BLaER1 treated with 17β-estradiol and CSF1 and Interleukin-3, amounts not matched to agents 10 nM and 100 nM (cell line): ENCODE results near the gene ZNF559.
"Not testable (repeated sequence)": the region's sequence is repeated elsewhere in the genome, so short reads cannot be mapped to it uniquely, and the experiment has no call there.

Source experiments
- H3K27ac ChIP-seq, 11 experiments: shearing (Covaris generic); formaldehyde crosslinking; 2 replicates each; pipeline ENCODE4 v1.8.1; 2022
- H3K27me3 ChIP-seq, 11 experiments: shearing (Covaris generic); formaldehyde crosslinking; 2 replicates each; pipeline ENCODE4 v1.8.1; 2022
- H3K36me3 ChIP-seq, 11 experiments: shearing (Covaris generic); formaldehyde crosslinking; 2 replicates each; pipeline ENCODE4 v1.8.1; 2022
- H3K4me1 ChIP-seq, 10 experiments: shearing (Covaris generic); formaldehyde crosslinking; 2 replicates each; pipeline ENCODE4 v1.8.1; 2022
- H3K4me2 ChIP-seq, 11 experiments: shearing (Covaris generic); formaldehyde crosslinking; 2 replicates each; pipeline ENCODE4 v1.8.1; 2022
- H3K4me3 ChIP-seq, 10 experiments: shearing (Covaris generic); formaldehyde crosslinking; 2 replicates each; pipeline ENCODE4 v1.8.1; 2022
- H3K9ac ChIP-seq, 11 experiments: shearing (Covaris generic); formaldehyde crosslinking; 2 replicates each; pipeline ENCODE4 v1.8.1; 2022
- H3K9me3 ChIP-seq, 11 experiments: shearing (Covaris generic); formaldehyde crosslinking; replicated peaks in 1 of 11; 2 replicates each; pipeline ENCODE4 v1.8.1; 2022
- H4K20me1 ChIP-seq, 11 experiments: shearing (Covaris generic); formaldehyde crosslinking; 2 replicates each; pipeline ENCODE4 v1.8.1; 2022
- Cebpa-rat ChIP-seq, 11 experiments: shearing (Covaris generic); IDR thresholded peaks; 2 replicates each; pipeline ENCODE4 v1.8.1; 2022

Gene ZNF559

DNA sequence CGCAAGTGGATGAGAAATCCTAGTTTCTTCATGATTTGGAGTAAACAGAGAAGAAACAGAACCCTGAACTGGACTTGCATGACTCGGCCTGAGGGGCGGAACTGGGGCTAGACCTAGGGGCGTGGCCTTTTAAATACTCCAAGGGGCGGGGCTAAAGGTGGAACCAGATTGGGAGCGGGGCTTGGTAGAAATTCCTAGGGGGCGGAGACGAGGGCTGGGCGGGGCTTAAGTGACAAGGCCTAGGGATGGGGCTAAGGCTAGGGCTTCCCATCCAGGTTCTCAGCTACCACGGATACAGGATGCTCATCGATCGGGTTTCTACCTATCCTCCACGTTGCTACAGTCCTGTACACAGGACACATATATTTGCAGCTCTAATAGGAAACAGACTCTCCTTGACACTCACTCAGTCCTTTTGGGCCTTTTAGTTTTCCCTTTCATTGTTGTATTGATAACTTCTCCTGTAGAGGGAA is 14.0 kb upstream of the ZNF559 start:
- peak overlapping the region; percentile 87 to 96 (median 93) for H3K9ac ChIP-seq
- TF ChIP-seq Cebpa-rat (IDR thresholded peaks at IDR 0.05), result no peak
- H3K9me3 ChIP-seq, result peaks cover 15 to 37% (median 22%) of the 10 kb centered on the region in 11 experiments
- peaks cover 1 to 16% (median 5%) of the 10 kb centered on the region in 11 experiments; a peak in 16 of 22 replicates for H3K36me3 ChIP-seq
- peaks cover 13 to 26% (median 17%) of the 10 kb centered on the region in 10 experiments for H3K4me1 ChIP-seq
- peak overlapping the region; percentile 74 to 97 (median 88) for H3K4me3 ChIP-seq
- H3K4me2 ChIP-seq, result peak overlapping the region in 4 of 11 experiments; percentile 81 to 89 (median 85); a peak in 7 of 22 replicates
- H4K20me1 ChIP-seq, result no peaks in the 10 kb centered on the region
- peak overlapping the region; percentile 82 to 97 (median 90); a peak in 21 of 22 replicates for H3K27ac ChIP-seq
- H3K27me3 ChIP-seq, result no peaks in the 10 kb centered on the region

DNA sequence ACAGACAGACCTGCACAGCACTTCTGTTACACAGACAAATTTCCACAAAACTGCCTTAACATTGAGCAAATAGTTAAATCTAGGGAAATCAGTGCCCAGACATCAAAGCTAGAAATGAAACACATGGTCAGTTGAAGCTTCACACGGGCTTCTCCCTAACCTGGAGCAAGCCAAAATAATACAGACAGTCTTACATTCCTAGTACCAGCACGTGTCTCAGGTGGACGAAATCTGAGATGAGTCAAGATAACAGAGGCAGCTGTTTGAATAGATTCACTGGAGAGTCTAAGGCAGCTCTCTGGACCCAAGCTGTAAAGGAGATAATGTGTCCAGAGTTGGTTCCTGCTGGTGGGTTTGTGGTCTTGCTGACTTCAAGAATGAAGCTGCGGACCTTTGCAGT is 10.2 kb upstream of the ZNF559 start:
- no peak overlapping the region for H3K4me3 ChIP-seq
- no peak overlapping the region for H3K9ac ChIP-seq
- no peaks in the 10 kb centered on the region for H4K20me1 ChIP-seq
- TF ChIP-seq Cebpa-rat (IDR thresholded peaks at IDR 0.05), result no peak
- no peak overlapping the region for H3K27ac ChIP-seq
- no peak overlapping the region for H3K4me2 ChIP-seq
- no peaks in the 10 kb centered on the region for H3K36me3 ChIP-seq
- no peaks in the 10 kb centered on the region for H3K27me3 ChIP-seq
- H3K4me1 ChIP-seq, result peaks cover 0 to 3% (median under 1%) of the 10 kb centered on the region in 10 experiments; a peak in 12 of 20 replicates
- peaks cover 22 to 65% (median 45%) of the 10 kb centered on the region in 11 experiments for H3K9me3 ChIP-seq

DNA sequence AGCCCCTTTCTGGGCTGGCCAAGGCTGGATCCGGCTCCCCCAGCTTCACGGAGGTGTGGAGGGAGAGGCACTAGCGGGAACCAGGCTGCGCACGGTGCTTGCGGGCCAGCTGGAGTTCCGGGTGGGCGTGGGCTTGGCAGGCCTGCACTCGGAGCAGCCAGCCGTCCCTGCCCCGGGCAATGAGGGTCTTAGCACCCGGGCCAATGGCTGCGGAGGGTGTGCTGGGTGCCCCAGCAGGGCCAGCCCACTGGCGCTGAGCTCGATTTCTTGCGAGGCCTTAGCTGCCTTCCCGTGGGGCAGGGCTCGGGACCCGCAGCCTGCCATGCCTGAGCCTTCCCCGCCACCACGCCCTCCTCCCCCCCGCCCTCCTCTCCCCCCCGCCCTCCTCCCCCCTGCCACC is 2.6 kb upstream of the ZNF559 start:
- TF ChIP-seq Cebpa-rat (IDR thresholded peaks at IDR 0.05), result no peak
- Histone ChIP-seq H3K9ac (no peak overlapping the region), H3K4me2 (no peak overlapping the region), H4K20me1 (no peaks in the 10 kb centered on the region), H3K27me3 (no peaks in the 10 kb centered on the region), H3K27ac (no peak overlapping the region), H3K4me3 (no peak overlapping the region), H3K36me3 (peaks cover 7 to 16% (median 14%) of the 10 kb centered on the region in 11 experiments), H3K4me1 (peaks cover 7 to 19% (median 13%) of the 10 kb centered on the region in 10 experiments; a peak in 17 of 20 replicates), H3K9me3 (peaks cover 31 to 67% (median 44%) of the 10 kb centered on the region in 11 experiments)

DNA sequence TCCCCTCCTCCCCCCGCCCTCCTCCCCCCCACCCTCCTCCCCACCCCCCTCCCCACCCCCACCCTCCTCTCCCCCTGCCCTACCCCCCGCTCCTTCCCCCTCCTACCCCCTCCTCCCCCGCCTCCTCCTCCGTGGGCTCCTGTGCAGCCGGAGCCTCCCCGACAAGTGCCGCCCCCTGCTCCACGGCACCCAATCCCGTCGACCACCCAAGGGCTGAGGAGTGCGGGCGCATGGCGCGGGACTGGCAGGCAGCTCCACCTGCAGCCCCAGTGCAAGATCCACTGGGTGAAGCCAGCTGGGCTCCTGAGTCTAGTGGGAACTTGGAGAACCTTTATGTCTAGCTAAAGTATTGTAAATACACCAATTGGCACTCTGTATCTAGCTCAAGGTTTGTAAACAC is 2.2 kb upstream of the ZNF559 start:
- H4K20me1 ChIP-seq, H3K4me3 ChIP-seq, H3K27me3 ChIP-seq, H3K4me2 ChIP-seq, H3K9ac ChIP-seq, H3K27ac ChIP-seq: not testable (repeated sequence)
- peaks cover 35 to 67% (median 47%) of the 10 kb centered on the region in 11 experiments for H3K9me3 ChIP-seq
- peaks cover 7 to 19% (median 13%) of the 10 kb centered on the region in 10 experiments; a peak in 17 of 20 replicates for H3K4me1 ChIP-seq
- peaks cover 11 to 20% (median 18%) of the 10 kb centered on the region in 11 experiments for H3K36me3 ChIP-seq

DNA sequence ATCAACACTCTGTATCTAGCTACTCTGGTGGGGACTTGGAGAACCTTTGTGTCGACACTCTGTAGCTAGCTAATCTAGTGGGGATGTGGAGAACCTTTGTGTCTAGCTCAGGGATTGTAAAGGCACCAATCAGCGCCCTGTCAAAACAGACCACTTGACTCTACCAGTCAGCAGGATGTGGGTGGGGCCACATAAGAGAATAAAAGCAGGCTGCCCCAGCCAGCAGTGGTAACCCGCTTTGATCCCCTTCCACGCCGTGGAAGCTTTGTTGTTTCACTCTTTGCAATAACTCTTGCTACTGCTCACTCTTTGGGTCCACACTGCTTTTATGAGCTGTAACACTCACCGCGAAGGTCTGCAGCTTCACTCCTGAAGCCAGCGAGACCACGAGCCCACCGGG is 1.8 kb upstream of the ZNF559 start:
- not testable (repeated sequence) for H3K9ac ChIP-seq, H3K27me3 ChIP-seq, H3K4me2 ChIP-seq, H3K27ac ChIP-seq, H4K20me1 ChIP-seq
- peak overlapping the region in 5 of 10 experiments; percentile 76 to 89 (median 85); a peak in 4 of 20 replicates for H3K4me3 ChIP-seq
- H3K9me3 ChIP-seq, result peaks cover 40 to 67% (median 47%) of the 10 kb centered on the region in 11 experiments
- peaks cover 7 to 19% (median 13%) of the 10 kb centered on the region in 10 experiments; a peak in 17 of 20 replicates for H3K4me1 ChIP-seq
- H3K36me3 ChIP-seq, result peaks cover 15 to 24% (median 22%) of the 10 kb centered on the region in 11 experiments

DNA sequence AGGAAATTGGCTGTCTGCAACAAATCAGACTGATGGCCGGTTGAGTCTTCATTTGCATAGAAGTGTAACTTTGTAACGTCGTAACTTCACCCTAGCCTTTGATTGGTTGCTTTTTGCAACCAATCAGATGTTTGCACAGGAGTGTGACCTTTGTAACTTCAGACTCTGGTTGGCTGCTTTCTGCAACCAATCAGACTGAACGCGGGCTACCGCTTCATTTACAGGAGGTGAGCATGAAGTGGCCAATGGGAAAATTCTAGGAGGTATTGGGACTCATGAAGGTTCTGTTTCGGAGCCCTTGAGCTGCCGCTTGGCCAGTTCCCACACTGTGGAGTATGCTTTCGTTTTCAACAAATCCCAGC is 441 bp upstream of the ZNF559 start:
- H3K4me2 ChIP-seq, result peak overlapping the region; percentile 50 to 85 (median 75)
- peaks cover 53 to 67% (median 56%) of the 10 kb centered on the region in 11 experiments for H3K9me3 ChIP-seq
- peak overlapping the region; percentile 74 to 96 (median 91) for H3K9ac ChIP-seq
- no peaks in the 10 kb centered on the region for H4K20me1 ChIP-seq
- H3K36me3 ChIP-seq, result peaks cover 29 to 38% (median 36%) of the 10 kb centered on the region in 11 experiments
- TF ChIP-seq Cebpa-rat (IDR thresholded peaks at IDR 0.05), result no peak
- peak overlapping the region; percentile 72 to 89 (median 80) for H3K4me3 ChIP-seq
- H3K27me3 ChIP-seq, result no peaks in the 10 kb centered on the region
- H3K4me1 ChIP-seq, result peaks cover 7 to 19% (median 13%) of the 10 kb centered on the region in 10 experiments; a peak in 17 of 20 replicates
- H3K27ac ChIP-seq, result peak overlapping the region; percentile 76 to 94 (median 88); a peak in 21 of 22 replicates

DNA sequence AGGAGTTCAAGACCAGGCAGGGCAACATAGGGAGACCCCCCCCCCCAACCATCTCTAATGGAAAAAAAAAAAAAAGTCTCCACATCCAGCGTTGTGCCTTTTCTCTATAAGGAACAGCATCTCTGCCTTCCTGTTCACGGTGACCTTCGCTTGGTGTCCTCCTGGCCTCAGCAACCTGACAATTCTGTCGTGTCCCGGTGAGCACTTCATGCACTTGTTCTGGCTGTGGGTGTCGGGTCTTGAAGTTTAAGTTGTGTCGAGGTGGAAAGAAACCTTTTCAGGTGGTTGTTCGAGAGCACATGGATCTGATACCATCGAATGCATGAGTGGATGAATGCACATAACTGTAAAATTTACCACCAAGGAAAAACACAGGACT is 594 bp downstream of the ZNF559 start:
- Histone ChIP-seq H4K20me1 (no peaks in the 10 kb centered on the region), H3K27ac (peak overlapping the region; percentile 76 to 94 (median 88)), H3K9ac (peak overlapping the region; percentile 86 to 96 (median 91)), H3K27me3 (no peaks in the 10 kb centered on the region), H3K9me3 (peaks cover 63 to 75% (median 67%) of the 10 kb centered on the region in 11 experiments), H3K4me3 (peak overlapping the region; percentile 72 to 89 (median 80)), H3K4me2 (peak overlapping the region; percentile 78 to 93 (median 85)), H3K4me1 (peaks cover 7 to 19% (median 13%) of the 10 kb centered on the region in 10 experiments; a peak in 17 of 20 replicates), H3K36me3 (peaks cover 39 to 48% (median 46%) of the 10 kb centered on the region in 11 experiments)
- TF ChIP-seq Cebpa-rat (IDR thresholded peaks at IDR 0.05), result no peak

DNA sequence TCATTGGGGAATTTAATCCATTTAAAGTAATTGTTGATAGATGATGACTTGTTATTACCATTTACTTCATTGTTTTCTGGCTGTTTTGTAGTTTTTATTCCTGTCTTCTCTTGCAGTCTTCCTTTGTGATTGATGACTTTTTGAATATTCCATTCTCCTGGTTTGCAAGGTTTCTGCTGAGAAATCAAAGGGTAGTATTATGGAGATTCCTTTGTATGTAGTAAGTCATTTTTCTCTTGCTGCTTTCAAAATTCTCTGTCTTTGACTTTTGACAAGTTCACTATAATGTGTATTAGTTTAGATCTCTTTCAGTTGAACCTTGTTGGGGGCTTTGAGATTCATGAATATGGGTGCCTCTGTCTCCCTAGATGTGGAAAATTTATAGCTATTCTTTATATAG is 6.0 kb downstream of the ZNF559 start:
- Histone ChIP-seq H3K4me2 (no peak overlapping the region), H3K9me3 (peaks cover 100% of the 10 kb centered on the region in 11 experiments), H3K27me3 (no peaks in the 10 kb centered on the region), H4K20me1 (no peaks in the 10 kb centered on the region), H3K4me3 (peak overlapping the region in 6 of 10 experiments; percentile 12 to 40 (median 28); a peak in 6 of 20 replicates), H3K27ac (no peak overlapping the region), H3K36me3 (peaks cover 91 to 100% (median 99%) of the 10 kb centered on the region in 11 experiments), H3K4me1 (peaks cover 2 to 6% (median 4%) of the 10 kb centered on the region in 10 experiments; a peak in 17 of 20 replicates), H3K9ac (no peak overlapping the region)
- no peak for TF ChIP-seq Cebpa-rat (IDR thresholded peaks at IDR 0.05)

DNA sequence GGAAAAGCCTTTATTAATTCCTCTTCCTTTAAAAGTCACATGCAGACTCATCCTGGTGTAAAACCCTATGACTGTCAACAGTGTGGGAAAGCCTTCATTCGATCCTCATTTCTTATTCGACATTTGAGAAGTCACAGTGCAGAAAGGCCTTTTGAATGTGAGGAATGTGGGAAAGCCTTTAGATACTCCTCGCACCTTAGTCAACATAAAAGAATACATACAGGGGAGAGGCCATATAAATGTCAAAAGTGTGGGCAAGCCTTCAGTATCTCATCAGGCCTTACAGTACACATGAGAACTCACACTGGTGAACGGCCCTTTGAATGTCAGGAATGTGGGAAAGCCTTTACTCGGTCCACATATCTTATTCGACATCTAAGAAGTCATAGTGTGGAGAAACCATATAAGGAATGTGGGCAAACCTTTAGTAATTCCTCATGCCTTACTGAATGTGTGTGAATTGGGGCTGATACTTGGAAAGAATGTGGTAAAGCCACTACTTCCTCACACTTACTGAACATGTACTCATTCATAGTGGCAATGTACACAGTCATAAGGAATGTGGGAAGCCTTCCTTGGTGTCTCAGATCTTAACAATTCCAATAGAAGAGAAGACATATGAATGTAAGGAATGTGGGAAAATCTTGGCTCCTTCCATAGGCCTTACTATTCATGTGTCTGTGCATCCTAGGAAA is 18.8 kb downstream of the ZNF559 start:
- no peaks in the 10 kb centered on the region for H3K4me1 ChIP-seq
- H3K4me3 ChIP-seq, result peak overlapping the region in 9 of 10 experiments; percentile 13 to 51 (median 27); a peak in 15 of 20 replicates
- no peak for TF ChIP-seq Cebpa-rat (IDR thresholded peaks at IDR 0.05)
- H3K9me3 ChIP-seq, result peaks cover 99 to 100% (median 100%) of the 10 kb centered on the region in 11 experiments
- no peak overlapping the region for H3K27ac ChIP-seq
- H4K20me1 ChIP-seq, result no peaks in the 10 kb centered on the region
- peaks cover 91 to 100% (median 96%) of the 10 kb centered on the region in 11 experiments for H3K36me3 ChIP-seq
- H3K9ac ChIP-seq, result no peak overlapping the region
- H3K4me2 ChIP-seq, result no peak overlapping the region
- no peaks in the 10 kb centered on the region for H3K27me3 ChIP-seq
